Endothelial cell of hepatic sinusoid (primary cell): ENCODE results near the gene CNGA4.

Experiments used
- in situ Hi-C: cut with HindIII; loops from 2 replicates; pipeline ENCODE4 v1.10.0; 2017; ENCODE audit warnings: low sequenced_read_pairs

The CNGA4 gene, protein sequence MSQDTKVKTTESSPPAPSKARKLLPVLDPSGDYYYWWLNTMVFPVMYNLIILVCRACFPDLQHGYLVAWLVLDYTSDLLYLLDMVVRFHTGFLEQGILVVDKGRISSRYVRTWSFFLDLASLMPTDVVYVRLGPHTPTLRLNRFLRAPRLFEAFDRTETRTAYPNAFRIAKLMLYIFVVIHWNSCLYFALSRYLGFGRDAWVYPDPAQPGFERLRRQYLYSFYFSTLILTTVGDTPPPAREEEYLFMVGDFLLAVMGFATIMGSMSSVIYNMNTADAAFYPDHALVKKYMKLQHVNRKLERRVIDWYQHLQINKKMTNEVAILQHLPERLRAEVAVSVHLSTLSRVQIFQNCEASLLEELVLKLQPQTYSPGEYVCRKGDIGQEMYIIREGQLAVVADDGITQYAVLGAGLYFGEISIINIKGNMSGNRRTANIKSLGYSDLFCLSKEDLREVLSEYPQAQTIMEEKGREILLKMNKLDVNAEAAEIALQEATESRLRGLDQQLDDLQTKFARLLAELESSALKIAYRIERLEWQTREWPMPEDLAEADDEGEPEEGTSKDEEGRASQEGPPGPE

DNA sequence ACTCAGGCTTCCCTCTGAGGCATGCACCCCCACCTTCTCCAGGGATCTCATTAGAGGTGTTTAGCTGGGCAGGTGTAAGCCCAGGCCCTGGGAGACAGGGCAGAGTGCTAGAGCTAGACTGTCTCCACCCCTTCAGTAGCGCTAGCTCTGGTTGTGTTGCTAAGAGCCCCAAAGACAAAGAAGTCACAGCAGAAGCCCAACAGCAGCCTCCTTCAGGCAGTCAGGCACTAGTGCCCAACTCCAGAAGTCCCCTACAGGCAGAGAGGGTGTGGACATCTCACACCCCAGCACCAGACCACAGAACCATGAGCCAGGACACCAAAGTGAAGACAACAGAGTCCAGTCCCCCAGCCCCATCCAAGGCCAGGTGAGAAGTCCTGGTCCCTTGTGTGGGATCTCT is at the start of gene CNGA4:
TSS of gene CNGA4 (plus strand) at position 188 of the 400 bp plus-strand sequence. CDS start at position 306, 118 bp downstream.
- in situ Hi-C loops = no loop called here

DNA sequence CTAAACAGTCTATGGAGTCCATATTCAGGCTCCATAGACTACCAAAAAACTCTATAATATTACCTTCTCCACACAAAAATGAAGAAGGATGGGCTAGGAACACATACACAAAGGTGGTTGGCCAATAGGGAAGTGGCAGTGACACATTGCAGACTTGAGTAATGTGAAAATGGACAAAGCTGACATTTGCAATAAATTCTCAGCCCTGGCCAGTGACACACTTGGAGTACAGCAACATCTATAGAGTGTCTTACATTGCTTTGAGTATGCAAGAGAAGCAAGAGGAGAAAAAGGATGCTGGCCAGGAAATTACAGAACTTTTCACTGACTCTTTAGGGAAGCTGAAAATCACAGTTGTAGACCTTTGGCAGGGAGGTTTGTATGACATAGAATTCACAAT is 47.1 kb upstream of the CNGA4 start:
- in situ Hi-C loops = no loop called here

DNA sequence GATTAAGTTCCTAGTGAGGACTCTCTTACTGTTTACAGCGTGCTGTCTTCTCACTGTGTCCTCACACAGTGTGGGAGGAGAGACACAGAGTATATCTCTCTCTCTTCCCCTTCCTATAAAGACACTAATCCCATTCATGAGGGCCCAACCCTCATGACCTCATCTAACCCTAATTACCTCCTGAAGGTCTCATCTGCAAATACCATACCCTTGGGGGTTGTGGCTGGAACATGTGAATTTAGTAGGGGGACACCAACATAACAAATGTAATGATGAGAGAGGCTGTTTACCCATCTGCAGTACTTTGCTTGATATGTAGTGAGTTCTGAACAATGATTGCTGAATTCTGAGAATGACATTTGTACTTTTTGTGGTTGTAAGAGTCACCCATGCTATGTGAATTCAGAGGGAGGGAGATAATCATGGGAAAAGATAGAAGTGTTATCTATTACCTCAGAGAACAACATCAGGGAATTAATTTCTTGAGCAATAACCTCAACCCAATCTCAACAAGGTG is 44.8 kb upstream of the CNGA4 start:
- in situ Hi-C loops = no loop called here

DNA sequence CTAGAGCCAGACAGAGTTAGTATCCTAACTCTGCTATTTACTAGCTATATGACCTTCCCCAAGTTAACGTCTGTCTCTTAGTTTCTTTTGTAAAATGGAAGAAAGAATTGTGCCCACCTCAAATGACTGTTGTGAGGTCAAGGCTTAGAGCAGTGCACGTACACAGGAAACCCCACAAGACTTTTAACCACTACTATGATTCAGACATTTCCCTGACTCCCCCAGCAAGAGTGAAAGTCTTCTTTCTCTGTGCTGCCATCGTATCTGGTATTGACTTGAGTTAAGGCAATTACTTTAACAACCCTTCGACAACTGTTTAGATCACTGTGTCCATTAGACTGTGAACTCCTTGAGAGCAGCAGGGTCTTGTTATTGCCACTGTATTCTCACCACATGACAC is 42.5 kb upstream of the CNGA4 start:
- in situ Hi-C loops = no loop called here

DNA sequence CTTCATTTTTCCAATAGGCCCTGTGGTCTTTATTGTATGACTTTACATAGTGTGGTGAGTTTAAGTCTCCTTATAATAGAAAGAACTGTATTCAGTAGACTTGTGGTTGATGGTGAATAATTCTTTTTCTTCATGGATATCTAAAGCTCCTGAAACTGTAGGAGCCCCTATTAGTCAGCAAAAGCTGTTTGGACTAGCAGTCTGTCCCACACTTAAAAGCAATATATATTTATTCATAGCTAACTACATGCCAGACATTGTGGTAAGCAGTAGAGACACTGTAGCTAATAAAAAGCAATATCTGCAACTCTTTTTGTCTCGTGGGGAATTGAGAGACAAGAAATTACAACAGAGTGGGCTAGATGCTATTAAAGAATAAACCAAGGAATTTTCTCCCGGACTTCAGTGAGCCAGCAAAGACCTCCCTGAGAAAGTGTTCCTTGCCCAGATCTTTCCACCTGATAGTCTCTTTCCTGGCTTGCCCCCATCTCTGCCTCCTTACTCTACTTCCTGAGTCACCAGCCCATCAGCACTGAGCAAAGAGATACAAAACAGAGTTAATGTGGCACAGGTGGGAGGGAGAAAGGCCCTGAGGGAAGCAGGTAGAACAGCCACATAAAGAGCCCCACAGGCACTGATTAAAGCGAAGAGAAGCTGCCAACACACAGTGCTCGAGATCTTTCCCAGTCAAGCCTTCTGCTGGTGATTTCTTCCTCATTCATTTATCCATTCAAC is 41.3 kb upstream of the CNGA4 start:
- in situ Hi-C loops = no loop called here

DNA sequence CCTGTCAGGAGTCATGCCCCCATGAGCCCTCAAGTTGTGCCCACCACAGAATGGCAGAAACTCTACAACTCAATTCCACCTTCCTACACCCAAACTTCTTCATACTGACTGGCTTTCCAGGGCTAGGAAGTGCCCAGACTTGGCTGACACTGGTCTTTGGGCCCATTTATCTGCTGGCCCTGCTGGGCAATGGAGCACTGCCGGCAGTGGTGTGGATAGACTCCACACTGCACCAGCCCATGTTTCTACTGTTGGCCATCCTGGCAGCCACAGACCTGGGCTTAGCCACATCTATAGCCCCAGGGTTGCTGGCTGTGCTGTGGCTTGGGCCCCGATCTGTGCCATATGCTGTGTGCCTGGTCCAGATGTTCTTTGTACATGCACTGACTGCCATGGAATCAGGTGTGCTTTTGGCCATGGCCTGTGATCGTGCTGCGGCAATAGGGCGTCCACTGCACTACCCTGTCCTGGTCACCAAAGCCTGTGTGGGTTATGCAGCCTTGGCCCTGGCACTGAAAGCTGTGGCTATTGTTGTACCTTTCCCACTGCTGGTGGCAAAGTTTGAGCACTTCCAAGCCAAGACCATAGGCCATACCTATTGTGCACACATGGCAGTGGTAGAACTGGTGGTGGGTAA is 39.6 kb upstream of the CNGA4 start, which contains the start of gene OR52W1:
TSS of gene OR52W1 (plus strand) at position 51 of the 637 bp plus-strand sequence. CDS start at position 51, 0 bp downstream.
- in situ Hi-C loops = no loop called here

DNA sequence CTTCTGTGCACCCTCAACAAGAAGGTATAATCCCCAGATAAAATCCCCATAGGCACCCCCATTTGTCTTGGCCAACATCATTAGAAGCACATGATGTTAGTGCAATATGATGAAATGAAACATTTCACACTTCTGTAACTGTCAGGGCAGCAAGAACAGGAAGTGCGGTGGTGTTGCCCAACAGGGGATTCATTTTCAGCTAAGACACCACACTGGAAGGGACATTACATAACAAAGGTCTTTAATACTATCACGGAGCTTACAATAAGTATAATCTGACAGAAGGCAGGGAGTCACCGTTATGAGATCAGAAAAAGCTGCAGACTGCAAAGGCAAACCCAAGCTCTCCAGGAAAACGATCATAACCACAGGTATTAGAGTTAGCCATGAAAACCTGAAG is 37.9 kb upstream of the CNGA4 start:
- in situ Hi-C loops = no loop called here

DNA sequence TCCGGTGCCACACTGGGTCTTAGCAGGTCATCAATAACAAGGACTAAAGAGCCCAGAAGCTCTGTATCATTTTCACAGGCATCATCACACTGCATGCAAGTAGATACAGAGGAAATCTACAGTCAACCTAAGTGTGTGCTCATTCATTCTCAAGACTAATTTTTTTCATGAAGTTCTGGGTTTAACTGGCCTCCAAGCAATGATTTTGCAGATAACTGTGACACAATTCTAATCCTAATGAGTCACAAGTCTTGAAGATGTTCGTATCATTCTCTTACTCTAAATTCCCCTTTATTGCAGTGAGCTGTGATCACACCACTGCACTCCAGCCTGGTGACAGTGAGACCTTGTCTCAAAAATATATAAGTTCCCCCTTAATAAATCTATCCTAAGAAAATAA is 37.4 kb upstream of the CNGA4 start:
- in situ Hi-C loops = no loop called here

DNA sequence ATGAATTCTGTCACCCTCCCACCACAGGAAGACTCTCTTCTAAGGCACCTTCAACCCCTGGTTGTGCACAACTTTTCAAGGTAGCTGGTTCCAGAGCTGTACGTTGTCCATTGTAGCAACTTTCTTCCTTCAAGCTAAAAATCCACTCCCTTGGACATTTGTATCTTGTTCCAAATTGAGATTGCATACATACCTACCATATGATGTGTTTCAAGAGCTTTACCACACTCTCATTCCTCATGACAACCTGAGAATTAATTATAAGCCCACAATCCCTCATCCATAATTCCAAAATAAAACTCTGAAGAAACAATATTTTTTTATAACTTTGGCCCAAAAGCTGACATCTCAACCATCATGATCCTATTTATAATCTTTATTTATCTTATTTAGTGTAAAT is 36.8 kb upstream of the CNGA4 start:
- in situ Hi-C loops = no loop called here

DNA sequence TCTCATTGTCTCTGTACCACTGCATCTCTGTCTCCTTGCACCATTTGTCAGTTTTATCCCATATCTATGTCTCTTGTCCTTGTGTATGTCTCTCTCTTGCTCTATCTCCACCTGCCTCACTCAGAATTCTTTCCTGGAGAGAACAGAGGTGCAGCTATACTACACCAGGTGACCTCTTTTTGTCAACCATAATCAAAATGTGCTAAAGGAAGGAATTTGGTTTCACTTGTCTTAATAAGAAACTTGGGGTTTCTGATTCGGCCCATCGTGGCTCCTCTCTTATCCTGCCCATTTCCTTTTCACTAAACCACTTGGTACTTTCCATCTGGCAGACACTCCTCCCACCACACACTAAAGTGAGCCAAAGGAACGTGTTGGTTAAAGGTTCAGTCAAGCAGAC is 35.6 kb upstream of the CNGA4 start:
- in situ Hi-C loops = no loop called here

DNA sequence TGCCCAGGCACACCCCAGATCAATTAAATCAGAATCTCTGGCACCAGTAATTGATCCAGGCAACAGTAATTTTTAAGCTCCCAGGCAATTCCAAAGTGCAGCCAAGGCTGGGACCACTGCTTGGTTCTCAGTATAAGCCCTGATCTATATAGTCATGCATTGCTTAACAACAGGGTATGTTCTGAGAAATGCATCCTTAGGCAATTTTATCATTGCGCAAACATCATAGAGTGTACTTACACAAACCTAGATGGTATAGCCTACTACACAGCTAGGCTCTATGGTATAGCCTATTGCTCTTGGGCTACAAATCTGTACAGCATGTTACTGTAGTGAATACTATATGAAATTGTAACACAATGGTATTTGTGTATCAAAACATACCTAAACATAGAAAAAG is 34.2 kb upstream of the CNGA4 start:
- in situ Hi-C loops = no loop called here

DNA sequence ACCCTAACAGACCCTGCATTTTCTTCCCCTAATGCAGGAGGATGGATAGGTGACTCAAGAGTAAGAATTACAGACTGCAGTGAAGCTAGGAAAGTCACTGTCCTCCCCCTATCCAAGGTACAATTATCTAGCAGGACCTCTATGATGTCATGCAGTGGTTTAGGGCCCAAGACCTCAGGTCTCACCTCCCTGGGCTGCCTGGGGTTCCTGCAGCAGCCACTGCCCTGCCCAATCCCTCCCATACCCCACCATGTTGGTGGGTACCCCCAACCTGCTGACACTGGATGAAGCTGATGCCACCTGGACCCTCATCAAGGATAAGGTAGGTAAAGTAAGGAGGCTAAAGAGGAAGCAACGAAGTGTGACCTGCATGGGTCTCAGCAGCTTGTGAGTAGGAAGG is 33.5 kb upstream of the CNGA4 start, which contains the start of gene C11orf42:
TSS of gene C11orf42 (plus strand) at position 192 of the 400 bp plus-strand sequence. CDS start at position 251, 59 bp downstream.
- in situ Hi-C loops = no loop called here

DNA sequence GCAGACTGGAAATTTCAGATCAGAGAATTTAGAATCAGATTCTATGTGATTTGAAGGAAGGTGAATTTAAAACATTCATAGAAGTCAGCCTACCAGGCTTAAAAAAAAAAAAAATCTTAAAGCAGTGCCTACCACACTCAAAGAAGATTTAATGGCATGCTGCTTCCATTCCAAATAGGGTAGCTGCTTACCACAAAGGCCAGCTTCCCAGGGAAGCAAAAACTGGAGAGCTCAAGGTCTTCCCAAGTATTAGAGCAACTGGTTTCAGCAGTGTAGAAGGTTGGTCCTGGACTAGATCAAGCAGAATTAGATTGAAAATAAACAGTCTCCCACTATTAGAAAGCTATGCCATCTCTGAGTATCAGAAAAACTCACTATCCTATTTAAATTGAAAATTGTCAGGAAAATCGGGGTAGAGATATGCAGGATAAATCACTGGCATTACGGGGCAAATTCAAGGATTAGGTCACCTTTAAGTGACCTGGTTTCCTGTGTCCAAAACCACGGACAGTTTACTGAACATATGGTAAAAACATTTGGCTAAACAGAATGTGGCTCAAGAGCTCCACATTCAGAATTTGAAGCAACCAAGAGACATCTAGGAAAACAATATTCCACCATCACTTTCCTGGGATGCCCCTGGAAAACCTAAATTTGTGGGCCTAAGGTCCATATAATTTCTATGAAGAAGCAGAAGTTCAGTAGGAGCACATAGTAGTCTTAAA is 32.3 kb upstream of the CNGA4 start:
- in situ Hi-C loops = no loop called here

DNA sequence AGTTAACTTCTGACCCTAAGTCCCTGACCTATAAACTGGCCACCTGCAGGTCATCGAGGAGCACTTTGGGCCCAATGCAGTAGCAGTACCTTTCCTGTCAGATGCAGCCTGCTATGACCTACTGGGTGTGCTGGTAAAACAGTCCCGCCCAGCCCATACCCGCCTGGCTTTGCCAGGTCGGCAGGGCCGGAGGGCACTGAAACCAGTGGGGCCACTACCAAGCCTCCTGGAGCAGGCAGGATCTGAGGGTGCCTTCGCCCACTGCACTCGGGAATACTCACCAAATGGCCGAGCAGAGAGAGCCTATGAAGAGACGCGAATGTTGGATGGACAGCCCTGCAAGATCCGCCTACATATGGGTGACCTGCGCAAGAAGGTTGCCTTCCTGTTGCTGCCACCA is 29.1 kb upstream of the CNGA4 start:
- in situ Hi-C loops = no loop called here

DNA sequence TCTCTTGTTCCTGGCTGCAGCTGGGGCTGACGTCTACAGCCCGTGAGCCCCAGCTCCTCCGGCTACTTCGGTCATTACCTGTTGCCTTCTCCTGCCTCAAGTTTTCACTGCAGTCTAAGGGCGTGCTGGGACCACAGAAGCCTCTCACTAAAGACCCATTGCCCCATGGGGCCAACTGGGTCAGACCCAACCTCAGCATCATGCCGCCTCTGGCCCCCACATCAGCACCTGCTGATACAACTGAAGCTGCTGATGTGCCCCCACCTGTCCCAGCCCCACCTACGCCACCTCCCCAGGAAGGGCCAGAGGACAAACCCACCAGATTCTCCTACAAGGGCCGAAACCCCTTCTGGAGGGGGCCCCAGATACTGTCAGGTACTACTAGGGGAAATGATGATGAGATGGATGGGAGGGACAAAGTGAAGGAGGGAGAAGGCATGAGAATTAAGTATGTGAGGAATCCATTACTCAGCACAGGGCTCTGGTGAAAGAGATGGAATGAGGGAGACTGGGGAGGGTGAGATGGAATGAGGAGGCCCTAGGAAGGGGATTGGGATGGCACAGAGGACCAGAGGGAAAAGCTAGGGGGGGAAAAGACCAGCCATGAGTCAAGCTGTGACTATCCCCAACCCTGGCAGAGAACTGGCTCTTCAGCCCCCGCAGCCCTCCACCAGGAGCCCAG is 28.5 kb upstream of the CNGA4 start:
- in situ Hi-C loops = no loop called here

DNA sequence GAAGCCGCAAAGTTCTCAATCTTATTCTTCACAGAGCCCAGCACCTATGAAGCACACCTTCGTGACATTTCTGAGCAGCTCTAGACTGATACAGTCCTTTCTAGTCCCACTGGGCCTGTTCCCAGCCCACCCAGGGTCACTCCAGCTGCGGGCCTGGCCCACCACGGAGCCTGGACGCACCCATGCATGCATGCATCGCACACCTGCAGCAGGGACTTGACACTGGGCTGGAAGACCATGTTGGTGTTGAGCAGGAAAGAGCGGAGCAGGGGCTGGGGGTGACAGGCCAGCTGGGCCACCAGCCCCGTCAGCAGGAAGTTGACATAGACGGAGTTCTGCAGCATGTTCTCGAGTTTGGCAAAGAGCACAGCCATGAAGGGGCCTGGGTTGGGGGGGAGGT is 24.4 kb upstream of the CNGA4 start:
- in situ Hi-C loops = no loop called here

DNA sequence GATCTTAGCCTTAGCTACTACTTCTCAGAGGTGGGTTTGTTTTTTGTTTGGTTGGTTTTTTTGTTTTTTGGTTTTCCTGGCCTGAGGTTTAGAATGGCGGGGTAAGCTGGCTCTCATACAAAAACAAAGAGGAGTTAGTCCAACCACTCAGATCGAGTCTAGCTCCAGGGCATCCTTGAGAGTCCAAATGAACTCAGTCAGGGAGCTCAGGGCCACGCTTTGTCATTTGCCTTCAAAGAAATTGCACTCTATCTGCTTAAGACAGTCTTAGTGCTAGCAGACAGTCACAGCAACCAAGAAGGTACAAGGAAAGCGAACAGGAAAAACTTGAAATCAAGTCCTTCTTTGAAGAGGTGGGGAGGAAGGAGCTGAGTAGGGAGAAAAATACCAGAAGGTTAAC is 22.4 kb upstream of the CNGA4 start:
- in situ Hi-C loops = no loop called here

DNA sequence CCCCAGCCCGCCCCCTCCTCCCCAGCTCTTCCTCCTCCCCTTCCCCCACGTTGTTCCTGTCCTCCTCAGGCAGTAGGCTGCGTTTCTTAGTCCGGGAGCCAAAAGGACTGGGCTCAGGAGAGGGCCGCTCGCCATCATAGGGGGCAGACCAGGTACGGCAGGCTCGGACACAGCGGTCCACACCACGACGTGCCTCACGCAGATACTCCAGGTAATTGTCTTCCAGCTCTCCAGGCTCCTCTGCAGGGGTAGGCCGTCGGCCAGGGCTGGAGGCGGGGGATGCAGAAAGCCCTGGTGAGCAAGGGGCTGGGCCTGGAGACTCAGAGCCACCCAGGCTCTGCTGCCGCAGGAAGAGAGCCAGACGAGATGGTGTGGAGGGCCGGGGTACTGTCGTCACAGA is 21.2 kb upstream of the CNGA4 start:
- in situ Hi-C loops = no loop called here

DNA sequence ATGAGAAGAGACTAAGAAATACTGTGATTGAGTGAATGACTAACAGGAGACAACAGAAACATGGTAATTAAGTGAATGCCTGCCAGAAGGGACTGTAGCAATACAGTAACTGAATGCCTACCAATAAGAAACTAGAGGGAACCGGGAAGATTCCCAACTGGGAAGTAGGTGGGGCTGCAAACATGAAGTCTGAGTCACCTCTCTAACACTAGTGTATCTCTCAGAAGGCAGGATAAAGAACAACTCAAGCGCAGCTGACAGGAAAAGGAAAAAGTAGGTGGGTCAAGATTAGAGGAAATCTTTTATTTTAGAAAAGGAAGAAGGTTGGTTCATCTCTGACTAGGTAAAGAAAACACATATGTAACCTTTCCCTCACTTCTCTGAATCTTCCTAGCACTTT is 19.5 kb upstream of the CNGA4 start:
- in situ Hi-C loops = no loop called here

DNA sequence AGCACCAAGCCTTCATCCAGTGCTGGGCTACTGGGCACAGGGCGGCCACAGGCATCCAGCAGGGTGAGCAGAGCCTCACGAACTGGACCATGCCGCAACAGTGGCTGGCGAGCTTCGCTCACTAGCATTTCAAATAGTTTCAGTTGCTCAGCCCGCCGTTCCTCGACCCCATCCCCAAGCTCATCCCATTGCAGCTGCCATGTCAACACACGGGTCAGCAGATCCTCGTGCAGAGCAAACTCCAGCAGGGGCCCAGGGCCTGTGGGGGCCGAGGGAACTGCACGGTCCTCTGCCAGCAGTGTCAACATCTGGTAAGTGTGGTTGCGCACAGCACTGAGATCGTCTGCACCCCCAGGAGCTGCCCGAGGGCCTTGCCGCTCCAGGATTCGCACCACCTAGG is 15.0 kb upstream of the CNGA4 start:
- in situ Hi-C loops = no loop called here
